GM18502 (cell line): ENCODE data around the gene DAGLA.
"Not testable (repeated sequence)": the region's sequence is repeated elsewhere in the genome, so short reads cannot be mapped to it uniquely, and the experiment has no call there.

Experiments used
- ATAC-seq: cut with Tn5 transposase; IDR thresholded peaks from one replicate; pipeline ENCODE4 v1.9.1; 2021; ENCODE audit warnings: mild to moderate bottlenecking; ENCODE audit not compliant: unreplicated experiment, poor library complexity

The DAGLA gene

GRCh38 chr11:61679893-61680621, at the start of gene DAGLA:
Gene DAGLA, plus strand, starts transcription at chr11:61680391. Its CDS starts 39,765 bp downstream, at chr11:61720156.
- peak; percentile 67 for ATAC-seq

DNA sequence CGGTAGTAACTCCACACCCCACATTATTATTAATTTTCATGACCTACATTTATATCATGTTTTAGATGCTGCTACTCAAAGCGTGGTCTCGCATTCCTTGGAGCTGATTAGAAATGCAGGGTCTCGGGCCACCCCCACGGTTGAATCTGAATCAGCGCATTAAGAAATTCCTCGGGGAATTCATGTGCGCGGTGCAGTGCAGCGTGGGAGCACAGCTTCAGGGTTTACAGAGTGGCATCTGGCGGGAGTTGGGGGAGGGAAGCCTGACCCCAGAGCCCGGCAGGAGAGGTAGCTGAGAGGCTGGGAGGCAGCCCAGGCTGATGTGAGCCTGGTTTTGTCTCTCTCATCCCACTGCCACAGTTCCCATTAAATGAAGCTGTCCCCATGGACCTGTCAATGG, 48.1 kb upstream of the DAGLA start:
- ATAC-seq, result no peak

DNA sequence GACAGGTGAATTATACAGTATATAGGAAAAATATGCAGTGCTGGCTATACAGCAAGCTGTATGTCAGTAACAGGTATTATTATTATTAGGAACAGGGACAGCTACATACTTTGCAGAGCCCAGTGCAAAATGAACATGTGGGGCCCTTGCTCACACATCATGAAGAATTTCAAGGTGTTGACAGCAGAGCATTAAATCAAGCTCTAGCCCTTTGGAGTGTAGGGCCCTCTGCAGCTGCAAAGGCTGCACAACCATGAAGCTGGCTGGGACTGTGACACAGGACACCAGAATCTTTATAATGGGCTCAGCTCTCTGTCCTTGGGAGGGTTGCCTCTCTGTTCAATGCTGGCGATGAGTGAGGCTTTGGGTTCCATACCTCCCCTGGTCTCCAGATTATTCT, 44.9 kb upstream of the DAGLA start:
- no peak for ATAC-seq

GRCh38 chr11:61635787-61636186, 44.4 kb upstream of the DAGLA start:
- no peak for ATAC-seq

GRCh38 chr11:61636676-61637075, 43.5 kb upstream of the DAGLA start:
- no peak for ATAC-seq

GRCh38 chr11:61637277-61637676, 42.9 kb upstream of the DAGLA start:
- ATAC-seq, result no peak

DNA sequence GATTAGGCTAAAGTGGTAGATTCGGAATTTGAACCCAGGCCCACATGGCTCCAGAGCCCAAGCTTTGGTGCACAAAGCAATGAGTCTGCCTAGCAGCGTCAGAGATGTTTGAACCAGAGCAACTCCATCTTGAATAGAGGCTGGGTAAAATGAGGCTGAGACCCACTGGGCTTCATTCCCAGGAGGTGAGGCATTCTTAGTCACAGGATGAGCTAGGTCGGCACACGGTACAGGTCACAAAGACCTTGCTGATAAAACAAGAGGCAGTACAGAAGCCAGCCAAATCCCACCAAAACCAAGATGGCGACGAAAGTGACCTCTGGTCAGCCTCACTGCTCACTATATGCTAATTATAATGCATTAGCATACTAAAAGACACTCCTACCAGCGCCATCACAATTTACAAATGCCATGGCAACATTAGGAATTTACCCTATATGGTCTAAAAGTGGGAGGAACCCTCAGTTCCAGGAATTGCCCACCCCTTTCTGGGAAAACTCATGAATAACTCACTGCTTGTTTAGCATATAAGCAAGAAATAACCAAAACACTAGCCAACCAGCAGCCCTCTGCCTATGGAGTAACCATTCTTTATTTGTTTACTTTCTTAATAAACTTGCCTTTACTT, 40.3 kb upstream of the DAGLA start:
- no peak for ATAC-seq

- no peak for ATAC-seq
Measured at GRCh38 chr11:61642162-61642561, 38.0 kb upstream of the DAGLA start.

DNA sequence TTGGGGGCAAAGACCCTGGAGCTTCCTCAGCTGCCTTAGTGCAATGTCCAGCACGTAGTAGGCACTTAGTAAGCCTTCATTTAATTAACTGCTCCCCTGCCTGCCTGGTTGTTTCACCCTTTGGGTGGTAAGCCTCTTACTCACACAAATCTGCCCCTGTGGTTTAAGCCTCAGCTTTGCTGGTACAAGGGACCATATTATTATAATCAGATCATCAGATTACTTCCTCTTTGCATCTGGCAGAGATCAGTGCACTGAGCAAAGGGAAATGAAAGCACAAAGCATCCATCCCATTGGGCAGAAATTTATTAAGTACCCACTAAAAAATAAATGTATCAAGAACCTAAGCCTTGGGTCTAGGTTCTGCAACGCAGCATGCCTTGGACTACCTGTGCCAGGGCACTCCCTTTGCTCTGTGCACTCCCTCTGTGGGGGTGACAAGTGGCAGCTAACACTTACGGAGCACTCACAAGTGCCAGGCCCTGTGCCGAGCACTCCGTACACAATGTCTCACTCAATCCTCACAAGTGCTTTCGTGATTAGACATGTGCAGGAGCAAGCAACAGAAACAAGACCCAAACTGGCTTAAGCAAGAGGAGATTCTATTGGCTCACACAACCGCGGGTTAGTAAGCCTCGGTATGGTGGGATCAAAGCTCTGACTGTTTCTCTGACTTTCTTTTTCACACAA, 34.9 kb upstream of the DAGLA start:
- no peak for ATAC-seq

GRCh38 chr11:61647529-61647928, 32.7 kb upstream of the DAGLA start:
- no peak for ATAC-seq

GRCh38 chr11:61650781-61651571, 29.2 kb upstream of the DAGLA start:
- no peak for ATAC-seq

DNA sequence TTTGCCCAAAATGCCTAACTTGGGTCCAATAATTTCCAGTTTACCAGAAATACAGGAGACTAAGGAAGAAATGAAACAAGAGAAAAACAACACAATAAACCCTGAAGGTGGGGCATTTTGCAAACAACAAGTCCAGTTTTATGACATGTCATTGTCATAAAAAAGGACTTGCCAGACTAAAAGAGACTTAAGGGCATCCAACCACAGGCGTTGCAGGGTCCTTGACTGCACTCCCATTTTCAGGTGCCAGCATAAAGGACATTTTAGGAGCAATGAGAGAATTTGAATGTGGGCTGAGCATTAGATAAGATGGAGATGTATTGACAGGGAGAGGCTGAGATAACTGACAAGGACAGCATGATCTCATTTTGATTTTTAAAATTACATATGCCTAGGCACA, 28.1 kb upstream of the DAGLA start:
- ATAC-seq, result no peak

DNA sequence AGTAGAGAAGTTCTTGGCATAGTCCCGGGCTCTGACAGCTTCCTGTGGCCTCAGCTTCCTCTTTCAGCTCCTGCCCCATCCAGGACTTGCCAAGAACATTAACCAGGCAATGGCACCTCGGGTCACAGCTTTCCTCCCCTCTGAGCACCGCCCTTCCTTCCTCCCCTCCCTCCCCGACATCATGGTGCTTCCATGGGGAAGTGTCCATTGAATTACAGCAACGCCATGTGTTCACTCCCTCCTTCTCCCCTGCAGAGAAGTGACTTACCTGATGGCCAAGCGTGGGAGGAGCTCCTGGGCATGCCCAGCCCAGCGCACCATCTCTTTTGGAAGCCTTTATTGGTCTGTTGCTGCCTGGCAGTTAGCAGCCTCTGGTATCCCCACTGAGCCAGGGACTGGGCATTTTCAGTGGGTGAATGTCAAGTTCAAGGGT, 25.8 kb upstream of the DAGLA start:
- ATAC-seq, result no peak

GRCh38 chr11:61655266-61656159, 24.7 kb upstream of the DAGLA start:
- not testable (repeated sequence) for ATAC-seq

DNA sequence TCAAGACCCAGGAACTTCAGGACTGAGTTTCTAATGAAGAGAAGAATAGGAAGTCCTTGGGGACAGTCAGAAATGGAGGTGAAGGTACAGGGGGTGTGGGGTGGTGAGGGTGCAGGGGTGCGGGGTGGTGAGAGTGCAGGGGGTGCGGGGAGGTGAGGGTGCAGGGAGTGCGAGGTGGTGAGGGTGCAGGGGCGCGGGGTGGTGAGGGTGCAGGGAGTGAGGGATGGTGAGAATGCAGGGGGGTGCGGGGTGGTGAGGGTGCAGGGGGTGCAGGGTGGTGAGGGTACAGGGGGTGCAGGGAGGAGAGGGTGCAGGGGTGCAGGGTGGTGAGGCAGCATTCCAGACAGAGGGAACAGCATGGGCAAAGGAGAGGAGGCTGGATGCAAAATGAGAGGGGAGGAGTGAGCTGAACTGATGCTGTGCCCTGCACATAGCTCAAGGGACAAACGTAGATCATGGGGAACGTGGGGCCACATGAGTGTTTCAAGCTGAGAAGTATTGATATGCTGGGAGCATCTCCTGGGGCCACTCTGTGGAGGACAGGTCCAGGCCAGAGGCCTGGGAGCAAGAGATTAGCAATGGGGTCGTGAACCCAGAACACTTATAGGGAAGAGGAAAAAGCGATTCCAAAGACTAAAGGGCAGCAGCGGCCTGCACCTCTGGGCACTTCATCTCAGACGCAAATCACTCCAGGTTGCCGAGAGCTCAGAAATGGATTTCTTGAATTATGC, 23.7 kb upstream of the DAGLA start:
- ATAC-seq, result no peak

DNA sequence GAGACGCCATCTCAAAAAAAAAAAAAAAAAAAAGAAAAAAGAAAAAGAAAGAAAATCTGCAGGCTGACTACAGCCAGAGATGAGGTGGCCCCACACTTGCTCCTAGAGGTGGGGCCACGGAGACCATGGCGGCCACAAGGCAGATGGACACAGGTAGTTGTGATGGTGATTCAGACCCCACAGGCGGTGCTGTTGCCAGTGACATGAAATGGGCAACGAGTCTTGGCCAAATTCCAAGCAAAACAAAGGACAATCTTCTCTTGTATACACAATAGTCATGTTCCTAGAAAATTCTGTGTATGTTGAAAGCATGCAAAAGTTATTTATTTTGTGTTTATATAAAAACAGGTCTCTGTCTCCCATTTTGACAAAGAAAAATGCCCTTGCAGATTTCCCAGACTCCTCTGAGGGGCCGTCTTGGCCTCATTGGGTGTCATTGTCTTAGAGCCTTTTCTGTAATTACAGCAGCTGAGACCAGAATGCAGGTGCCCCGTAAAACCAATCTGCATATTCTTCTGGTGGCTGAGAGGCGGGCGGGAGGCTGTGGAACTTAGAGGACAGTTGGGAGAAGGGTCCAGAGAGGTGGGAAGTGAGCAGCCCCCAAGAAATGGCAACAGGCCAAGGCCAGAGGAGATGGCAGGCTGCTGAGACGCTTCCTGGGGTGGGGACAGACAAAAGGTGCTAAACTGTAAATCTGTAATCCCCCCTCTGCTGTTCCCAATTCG, 22.5 kb upstream of the DAGLA start:
- no peak for ATAC-seq

DNA sequence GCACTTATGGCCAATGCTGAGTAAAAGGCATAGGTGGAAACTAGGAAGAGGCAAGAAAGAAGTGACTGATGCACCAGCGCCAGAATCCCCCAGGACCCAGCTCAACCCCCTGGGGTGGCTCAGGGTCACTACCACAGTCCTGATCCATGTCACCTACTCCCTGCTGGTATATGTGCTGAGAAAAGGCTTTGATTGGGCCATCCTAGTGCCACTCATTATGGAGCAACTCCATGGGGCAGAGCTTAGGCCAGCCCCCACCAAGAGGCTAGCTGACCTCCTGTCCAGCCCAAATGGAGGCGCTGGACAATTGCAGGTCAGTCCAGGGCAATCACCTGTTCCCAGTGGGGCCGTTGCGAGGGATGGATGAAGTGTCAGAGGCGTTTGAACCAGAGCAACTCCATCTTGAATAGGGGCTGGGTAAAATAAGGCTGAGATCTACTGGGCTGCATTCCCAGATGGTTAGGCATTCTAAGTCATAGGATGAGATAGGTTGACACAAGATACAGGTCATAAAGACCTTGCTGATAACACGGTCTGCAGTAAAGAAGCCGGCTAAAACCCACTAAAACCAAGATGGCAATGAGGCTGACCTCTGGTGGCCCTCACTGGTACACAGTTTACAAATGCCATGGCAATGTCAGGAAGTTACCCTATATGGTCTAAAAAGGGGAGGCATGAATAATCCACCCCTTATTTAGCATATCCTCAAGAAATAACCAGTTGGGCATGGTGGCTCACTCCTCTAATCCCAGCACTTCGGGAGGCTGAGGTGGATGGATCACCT, 20.6 kb upstream of the DAGLA start:
- ATAC-seq, result no peak

DNA sequence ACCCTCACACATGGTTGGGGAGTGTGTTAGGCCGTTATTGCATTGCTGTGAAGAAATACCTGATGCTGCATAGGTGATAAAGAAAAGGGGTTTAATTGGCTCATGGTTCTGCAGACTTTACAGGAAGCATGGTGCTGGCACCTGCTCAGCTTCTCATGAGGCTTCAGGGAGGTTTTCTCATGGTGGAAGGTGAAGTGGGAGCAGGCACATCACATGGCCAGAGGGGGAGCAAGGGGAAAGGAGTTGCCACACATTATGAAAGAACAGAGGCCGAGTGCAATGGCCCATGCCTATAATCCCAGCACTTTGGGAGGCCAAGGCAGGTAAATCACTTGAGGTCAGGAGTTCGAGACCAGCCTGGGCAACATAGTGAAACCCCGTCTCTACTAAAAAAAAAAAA, 19.2 kb upstream of the DAGLA start:
- not testable (repeated sequence) for ATAC-seq
